ENCODE results near the gene ABHD12. TPM values are rescaled to one million over a fixed set of nuclear protein-coding genes. Genes with fewer than 3 reads are reported as not detected.

The ABHD12 gene
- total and polyA plus RNA-seq, 2 donors (not counting 3 experiments of a cell fraction or from before 2014, with no cell fraction given), result 19.2 to 36.0 TPM

DNA sequence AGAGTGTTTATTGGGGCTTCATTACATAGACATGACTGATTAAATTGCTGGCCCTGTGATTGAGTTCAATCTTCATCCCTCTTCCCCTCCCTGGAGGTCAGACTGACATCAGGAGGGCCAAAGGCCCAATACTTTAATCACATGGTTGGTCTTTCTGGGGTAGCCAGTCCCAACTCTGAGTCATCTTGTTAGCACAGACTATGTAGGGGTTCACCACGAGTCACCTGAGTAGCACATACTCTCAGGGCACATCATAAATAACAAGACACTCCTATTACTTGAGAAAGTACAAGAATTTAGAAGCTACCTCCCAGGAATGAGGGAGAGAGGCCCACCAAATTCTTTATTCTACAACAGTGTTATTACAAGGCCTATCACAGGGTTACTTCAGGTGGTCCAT is 28.1 kb upstream of the ABHD12 start:
- Histone ChIP-seq H3K4me1 (ENCODE audit: control insufficient read depth, extremely low read depth, insufficient read depth, low read length) (no peaks in the 10 kb centered on the region), H4K20me1 (replicated peaks; ENCODE audit: control insufficient read depth, extremely low read depth, insufficient read depth, low read length) (no peaks in the 10 kb centered on the region), H2AFZ (ENCODE audit: low read depth, low read length) (no peak overlapping the region), H3K27ac (ENCODE audit: insufficient read depth, low read depth, low read length) (no peak overlapping the region), H3K9ac (replicated peaks; ENCODE audit: extremely low read depth, insufficient read depth, low read length) (no peak overlapping the region), H3K4me3 (replicated peaks in 1 of 3; ENCODE audit: insufficient read depth in 1 of 3, low read depth in 1 of 3, low read length in 3 of 3) (no peak overlapping the region), H3K36me3 (ENCODE audit: control insufficient read depth in 2 of 2, extremely low read depth in 1 of 2, insufficient read depth in 2 of 2, low read length in 2 of 2) (peaks cover 0 to 16% of the 10 kb centered on the region in 2 experiments), H3K4me2 (ENCODE audit: insufficient read depth, low read length) (no peak overlapping the region), H3K9me3 (replicated peaks; ENCODE audit: control insufficient read depth, insufficient read depth, low read length) (no peaks in the 10 kb centered on the region), H3K27me3 (ENCODE audit: control insufficient read depth in 2 of 2, insufficient read depth in 2 of 2, low read length in 2 of 2) (no peaks in the 10 kb centered on the region), H3K9me1 (replicated peaks; ENCODE audit: control insufficient read depth, extremely low read depth, insufficient read depth, low read length) (no peaks in the 10 kb centered on the region), H3K79me2 (ENCODE audit: control insufficient read depth, insufficient read depth, low read length) (peaks cover 15% of the 10 kb centered on the region)
- TF ChIP-seq JUN (IDR thresholded peaks at IDR 0.05; ENCODE audit: borderline replicate concordance, insufficient read depth, insufficient read length, low read depth), result no peak
- no peak for TF ChIP-seq GATA2 (IDR thresholded peaks at IDR 0.05; ENCODE audit: insufficient read depth, insufficient read length, low read depth, low read length)
- TF ChIP-seq, protein P1, sequence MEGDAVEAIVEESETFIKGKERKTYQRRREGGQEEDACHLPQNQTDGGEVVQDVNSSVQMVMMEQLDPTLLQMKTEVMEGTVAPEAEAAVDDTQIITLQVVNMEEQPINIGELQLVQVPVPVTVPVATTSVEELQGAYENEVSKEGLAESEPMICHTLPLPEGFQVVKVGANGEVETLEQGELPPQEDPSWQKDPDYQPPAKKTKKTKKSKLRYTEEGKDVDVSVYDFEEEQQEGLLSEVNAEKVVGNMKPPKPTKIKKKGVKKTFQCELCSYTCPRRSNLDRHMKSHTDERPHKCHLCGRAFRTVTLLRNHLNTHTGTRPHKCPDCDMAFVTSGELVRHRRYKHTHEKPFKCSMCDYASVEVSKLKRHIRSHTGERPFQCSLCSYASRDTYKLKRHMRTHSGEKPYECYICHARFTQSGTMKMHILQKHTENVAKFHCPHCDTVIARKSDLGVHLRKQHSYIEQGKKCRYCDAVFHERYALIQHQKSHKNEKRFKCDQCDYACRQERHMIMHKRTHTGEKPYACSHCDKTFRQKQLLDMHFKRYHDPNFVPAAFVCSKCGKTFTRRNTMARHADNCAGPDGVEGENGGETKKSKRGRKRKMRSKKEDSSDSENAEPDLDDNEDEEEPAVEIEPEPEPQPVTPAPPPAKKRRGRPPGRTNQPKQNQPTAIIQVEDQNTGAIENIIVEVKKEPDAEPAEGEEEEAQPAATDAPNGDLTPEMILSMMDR (IDR thresholded peaks at IDR 0.05; ENCODE audit: extremely low read depth in 1 of 2, insufficient read depth in 1 of 2, low read depth in 1 of 2, low read length in 2 of 2), result no peak
- TF ChIP-seq, protein P2, sequence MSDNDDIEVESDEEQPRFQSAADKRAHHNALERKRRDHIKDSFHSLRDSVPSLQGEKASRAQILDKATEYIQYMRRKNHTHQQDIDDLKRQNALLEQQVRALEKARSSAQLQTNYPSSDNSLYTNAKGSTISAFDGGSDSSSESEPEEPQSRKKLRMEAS (IDR thresholded peaks at IDR 0.05; ENCODE audit: insufficient read depth, insufficient read length), result no peak
- no peak for TF ChIP-seq POLR2A (IDR thresholded peaks at IDR 0.05; ENCODE audit: low read depth, low read length)
- TF ChIP-seq MYC (IDR thresholded peaks at IDR 0.05; ENCODE audit: low read depth, low read length), result no peak
- CTCF ChIA-PET, result interaction anchor here (0.6 to 1.5 kb wide), 3 partner anchors 19 to 195 kb away, joined by 3 to 7 read pairs (median 3); no protein-coding TSS in a partner anchor
- dilution Hi-C loops (cut with MboI; ENCODE audit: extremely low pct_ligation_motif_present, low sequenced_read_pairs), result no loop called here
- POLR2A ChIA-PET, result no interaction called here
- FAIRE-seq (no peak), DNase-seq (ENCODE audit: low read depth, low spot score) (no peak)
- intact Hi-C loops (cut with micrococcal nuclease), result no loop called here
- no TSS peak for BruUV-seq (replicated peaks)
